Gastrocnemius medialis (tissue), 4 donors: ENCODE measurements around the gene PI4KA.
"Not testable (repeated sequence)": the region's sequence is repeated elsewhere in the genome, so short reads cannot be mapped to it uniquely, and the experiment has no call there.

Experiments used
- POLR2A ChIP-seq, 2 donors: fragments of 450-650 bp; IDR thresholded peaks; one replicate each; pipeline ENCODE4 v1.6.1; 2017; ENCODE audit warnings: antibody characterized with exemption in 2 of 2, mild to moderate bottlenecking in 2 of 2, moderate library complexity in 2 of 2
- TF ChIP-seq, protein P1 (sequence below), 5 experiments: fragments of 450-650 bp in 3 of 5; fragments of 200-600 bp in 2 of 5; sonication (generic) in 2 of 5; IDR thresholded peaks in 4 of 5; conservative IDR thresholded peaks in 1 of 5; 1 replicate in 4 of 5; 2 replicates in 1 of 5; pipeline ENCODE4 v1.5.1; 2016 to 2019; ENCODE audit warnings: antibody characterized with exemption in 5 of 5, mild to moderate bottlenecking in 3 of 5, moderate library complexity in 3 of 5

DNA sequence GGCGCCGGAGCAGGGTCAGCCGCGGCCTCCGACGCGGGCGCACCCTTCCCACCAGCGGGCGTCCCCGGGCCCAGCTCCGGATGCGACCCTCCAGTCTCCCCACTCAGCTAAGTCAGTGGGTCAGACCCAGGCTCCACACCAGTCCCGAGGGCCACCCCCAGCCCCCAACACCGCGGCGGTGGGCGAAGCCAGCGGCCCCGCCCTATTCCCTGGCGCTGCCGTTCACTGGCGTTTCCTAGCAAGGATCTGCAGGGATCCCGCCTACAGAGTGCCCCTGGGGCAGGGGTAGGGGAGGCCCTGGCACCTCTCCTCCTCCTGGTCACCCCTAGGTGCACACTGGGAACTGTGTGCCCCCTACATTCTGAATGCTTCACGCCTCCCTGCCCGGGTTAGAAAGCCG lies 190.4 kb downstream of the PI4KA start:
- TF ChIP-seq, protein P1, sequence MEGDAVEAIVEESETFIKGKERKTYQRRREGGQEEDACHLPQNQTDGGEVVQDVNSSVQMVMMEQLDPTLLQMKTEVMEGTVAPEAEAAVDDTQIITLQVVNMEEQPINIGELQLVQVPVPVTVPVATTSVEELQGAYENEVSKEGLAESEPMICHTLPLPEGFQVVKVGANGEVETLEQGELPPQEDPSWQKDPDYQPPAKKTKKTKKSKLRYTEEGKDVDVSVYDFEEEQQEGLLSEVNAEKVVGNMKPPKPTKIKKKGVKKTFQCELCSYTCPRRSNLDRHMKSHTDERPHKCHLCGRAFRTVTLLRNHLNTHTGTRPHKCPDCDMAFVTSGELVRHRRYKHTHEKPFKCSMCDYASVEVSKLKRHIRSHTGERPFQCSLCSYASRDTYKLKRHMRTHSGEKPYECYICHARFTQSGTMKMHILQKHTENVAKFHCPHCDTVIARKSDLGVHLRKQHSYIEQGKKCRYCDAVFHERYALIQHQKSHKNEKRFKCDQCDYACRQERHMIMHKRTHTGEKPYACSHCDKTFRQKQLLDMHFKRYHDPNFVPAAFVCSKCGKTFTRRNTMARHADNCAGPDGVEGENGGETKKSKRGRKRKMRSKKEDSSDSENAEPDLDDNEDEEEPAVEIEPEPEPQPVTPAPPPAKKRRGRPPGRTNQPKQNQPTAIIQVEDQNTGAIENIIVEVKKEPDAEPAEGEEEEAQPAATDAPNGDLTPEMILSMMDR (IDR thresholded peaks at IDR 0.05 in 4 of 5, conservative IDR thresholded peaks at IDR 0.05 in 1 of 5) = not testable (repeated sequence)
- not testable (repeated sequence) for TF ChIP-seq POLR2A (IDR thresholded peaks at IDR 0.05)
